ENCODE results near the gene MEIS2.

MEIS2 gene

GRCh38 chr15:37101980-37102304 is 1.6 kb upstream of the MEIS2 start:
- intact Hi-C loops (cut with DNase I) = loop anchor here (1.0 to 10.0 kb wide), 2 partner anchors 219 to 517 kb away; no protein-coding TSS in a partner anchor

DNA sequence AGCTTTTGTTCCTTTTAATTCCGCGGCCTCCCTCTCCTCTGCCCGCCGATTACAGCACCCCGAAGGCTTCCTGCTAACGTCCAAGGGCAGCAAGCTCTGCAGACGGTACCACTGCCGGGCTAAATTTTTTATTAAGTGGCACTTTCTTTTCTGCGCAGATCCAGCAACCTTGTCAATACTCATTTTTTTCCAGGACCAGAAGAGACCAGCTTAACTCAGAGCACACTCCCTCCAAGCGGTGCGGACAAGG is 542 bp upstream of the MEIS2 start:
- no peak for DNase-seq
- intact Hi-C loops (cut with DNase I) = loop anchor here (10.0 kb wide), 1 partner anchor 516 kb away; no protein-coding TSS in a partner anchor

More at GRCh38 chr15:37101980-37102304, 1.6 kb upstream of the MEIS2 start:
- peak in 1 of 10 donors; percentile 69 for DNase-seq

DNA sequence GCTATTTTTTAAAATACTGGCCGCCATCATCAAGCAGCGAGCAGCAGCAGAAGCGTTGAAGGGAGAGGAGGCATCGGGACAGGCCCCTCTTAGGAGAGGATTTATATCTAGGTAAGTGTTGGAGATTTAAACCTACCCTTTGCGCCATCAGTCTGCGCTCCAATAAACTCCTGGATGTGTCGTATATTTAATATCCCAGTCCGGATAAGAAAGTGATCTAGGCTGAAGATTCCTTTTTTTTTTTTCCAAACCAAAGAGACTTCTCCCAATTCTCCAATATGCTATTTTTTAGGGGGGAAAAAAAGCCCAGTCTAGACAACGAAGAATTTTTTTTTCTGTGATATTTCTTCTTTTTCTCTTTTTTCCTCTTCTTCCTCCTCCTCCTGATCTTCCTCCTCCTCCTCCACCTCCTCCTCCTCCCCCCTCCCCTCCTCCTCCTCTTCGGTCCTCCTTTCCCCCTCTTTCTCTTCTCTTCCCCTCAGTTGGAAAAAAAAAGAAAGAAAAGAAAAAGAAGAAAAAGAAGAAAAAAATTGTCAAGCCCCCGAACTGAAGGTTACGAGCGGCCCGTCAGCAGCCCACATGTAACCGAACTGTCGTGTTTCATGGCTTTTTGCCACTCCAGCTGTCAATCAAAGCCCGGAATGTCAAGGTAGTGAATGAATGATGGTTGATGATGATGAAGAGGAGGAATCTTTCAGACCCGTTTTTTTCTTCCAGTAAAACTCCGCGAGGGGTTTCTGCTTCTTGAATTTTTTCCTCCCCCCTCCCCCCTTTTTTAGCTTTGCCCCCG is 835 bp downstream of the MEIS2 start:
- intact Hi-C loops (cut with DNase I) = loop anchor here (10.0 kb wide), 1 partner anchor 515 kb away; no protein-coding TSS in a partner anchor
- no peak for DNase-seq

DNA sequence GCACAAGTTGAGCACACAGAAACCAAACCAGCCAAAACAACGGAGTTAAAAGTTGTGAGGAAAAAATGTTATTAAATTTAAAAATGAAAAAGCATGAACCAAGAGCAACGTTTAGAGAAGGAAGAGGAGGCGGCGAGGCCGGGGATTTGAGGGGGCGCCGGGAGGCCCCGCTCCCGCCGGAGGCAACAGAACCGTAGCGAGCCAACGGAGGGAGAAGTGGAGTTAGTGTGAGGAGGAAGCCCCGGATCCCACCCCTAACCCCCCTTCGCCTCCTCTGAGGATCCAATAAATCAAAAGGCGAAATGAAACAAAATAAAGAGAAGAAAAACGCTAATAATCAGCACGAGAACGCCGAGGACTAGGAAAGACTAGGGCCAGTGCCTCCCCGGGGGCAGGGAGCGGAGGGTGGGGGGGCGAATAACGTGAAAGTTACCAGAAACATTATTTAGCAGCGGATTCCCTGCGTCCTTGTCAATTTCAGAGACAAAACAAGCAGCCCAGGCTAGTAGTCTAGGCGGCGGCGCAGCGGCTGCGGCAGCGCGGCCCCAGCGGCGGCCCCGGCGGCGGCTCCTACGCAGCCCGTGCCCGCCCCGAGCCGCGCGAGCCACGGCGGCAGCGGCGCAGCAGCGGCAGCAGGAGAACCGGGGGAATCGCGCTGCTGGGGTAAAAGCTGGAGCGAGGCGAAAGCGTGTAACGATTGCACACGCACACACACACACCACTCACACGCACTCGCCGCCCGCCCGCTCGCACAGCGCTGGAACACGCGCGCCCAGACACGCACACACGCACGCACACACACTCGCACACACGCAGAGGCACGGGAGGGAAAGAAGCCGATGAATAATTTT is 1.7 kb downstream of the MEIS2 start:
- intact Hi-C loops (cut with DNase I) = no loop called here
- DNase-seq = peak in 4 of 10 donors; percentile 28 to 84 (median 72)

DNA sequence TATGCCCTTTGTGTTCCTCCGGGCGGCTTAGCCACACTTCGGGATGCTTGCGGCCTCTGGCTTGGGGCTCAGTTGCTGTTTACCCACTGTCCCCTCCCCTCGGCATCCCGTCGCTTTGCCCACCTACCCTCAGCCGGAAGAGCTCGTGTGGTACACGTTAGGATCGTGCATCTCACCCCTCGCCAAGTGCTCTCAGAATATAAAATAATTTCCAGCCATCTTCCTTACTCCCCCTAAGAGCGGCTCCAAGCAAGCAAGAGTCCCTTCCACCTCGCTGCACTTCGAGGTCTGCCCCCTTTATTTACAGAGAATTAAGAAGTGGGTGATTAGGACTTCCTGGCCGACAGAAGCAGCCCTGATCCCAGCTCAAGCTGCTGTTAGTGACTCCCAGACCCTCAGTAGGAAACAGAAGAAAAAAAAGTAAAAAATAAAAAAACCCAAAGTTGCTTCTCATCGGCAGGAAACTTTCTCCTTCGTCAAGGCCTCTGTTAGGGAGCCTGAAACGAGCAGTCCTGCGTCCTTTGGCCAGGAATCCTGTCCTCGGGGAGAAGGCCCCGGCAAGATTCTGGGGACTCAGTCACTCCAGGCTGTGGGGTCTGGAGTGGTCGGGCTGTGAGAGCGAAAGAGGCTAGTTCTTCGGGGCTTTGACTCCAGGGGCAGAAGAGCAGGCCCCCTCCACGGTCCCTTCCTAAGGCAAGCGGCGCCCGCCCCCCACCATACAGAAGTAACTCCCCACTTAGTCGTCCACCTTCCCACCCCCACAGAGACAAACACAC is 3.0 kb downstream of the MEIS2 start:
- intact Hi-C loops (cut with DNase I) = no loop called here
- DNase-seq = peak in 1 of 10 donors; percentile 73

- intact Hi-C loops (cut with DNase I) = no loop called here
- peak in 2 of 10 donors; percentile 52 to 83 for DNase-seq
Observed at GRCh38 chr15:37096558-37097143, 3.7 kb downstream of the MEIS2 start.

GRCh38 chr15:37095770-37096557 is 4.4 kb downstream of the MEIS2 start:
- peak in 6 of 10 donors; percentile 24 to 87 (median 66) for DNase-seq
- intact Hi-C loops (cut with DNase I) = no loop called here

GRCh38 chr15:37094915-37095711 is 5.2 kb downstream of the MEIS2 start:
- peak in 4 of 10 donors; percentile 50 to 86 (median 74) for DNase-seq
- intact Hi-C loops (cut with DNase I) = no loop called here

DNA sequence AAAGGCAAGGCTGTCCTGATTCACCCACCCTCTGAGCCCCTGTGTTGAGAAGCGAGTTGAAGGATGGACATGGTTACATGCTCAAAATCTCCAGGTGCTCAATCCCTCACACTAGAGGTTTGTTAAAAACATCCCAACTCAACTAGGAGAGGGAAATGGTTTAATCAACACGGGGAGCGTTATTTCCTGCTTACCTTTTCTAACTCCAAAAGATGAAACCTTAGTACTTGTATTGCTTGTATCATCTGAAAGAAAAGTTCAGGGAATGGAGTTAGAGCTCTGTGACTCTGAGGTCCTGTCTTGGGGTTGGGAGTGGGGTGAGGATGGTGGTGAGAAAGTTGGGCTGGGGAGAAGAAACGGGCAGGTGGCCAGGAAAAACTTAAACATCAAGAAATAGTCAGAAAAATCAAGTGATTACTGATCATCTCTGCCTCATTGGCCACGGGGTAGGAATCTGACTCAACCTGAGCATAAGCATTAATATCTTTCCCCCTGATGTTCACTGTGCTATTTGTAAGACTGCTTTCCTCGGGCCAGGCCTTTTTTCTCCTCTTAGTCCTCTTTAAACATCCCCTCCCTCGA is 5.9 kb downstream of the MEIS2 start:
- no peak for DNase-seq
- intact Hi-C loops (cut with DNase I) = no loop called here

- intact Hi-C loops (cut with DNase I) = no loop called here
- DNase-seq = peak in 1 of 10 donors; percentile 67
Observed at GRCh38 chr15:37093480-37094332, 6.6 kb downstream of the MEIS2 start.

DNA sequence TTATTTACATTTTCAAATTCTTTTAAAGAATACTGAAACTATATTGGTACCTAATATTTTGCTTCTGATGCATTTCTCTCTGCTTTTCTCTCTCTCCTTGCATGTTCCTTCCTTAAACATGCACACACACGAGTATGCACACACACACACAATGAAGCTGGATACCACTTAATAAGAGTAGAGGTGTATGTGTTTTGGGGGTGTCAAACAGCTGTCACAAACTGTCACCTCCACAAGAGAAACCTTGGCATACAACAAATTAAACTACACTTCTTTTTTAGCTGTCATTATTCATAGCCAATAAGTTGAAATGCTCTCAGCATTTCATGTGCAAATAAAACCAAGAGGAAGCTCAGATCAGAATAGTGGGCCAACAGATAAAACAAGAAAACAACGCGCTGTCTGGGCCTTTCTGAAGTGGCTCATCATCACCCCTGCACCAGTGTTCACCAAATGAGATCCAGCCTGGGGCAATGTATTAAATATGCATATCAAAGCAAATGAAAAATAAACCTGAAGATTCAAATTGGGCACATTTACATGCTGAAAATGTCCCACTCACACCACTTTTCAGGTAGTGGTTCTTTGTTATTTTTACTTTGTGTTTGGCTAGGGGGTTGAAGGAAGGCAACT is 9.7 kb downstream of the MEIS2 start:
- no peak for DNase-seq
- intact Hi-C loops (cut with DNase I) = no loop called here

DNA sequence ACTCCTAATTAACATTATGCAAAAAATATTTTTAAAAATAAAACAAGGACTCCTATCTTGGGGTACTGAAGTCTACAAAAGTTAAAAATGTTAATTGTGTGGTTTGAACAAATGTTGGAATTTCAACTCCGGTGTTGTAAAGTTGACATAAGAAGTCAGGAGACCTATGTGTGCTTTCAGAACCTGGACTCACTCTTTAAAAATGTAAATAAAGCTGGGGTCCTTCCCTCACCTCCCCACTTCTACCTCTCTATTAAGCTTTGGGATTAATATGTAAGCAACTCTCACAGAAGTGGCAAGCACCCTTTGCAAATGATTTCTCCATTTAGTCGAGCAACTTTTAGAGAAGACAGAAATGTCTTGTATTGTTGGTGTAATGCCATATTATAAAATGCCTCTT is 11.9 kb downstream of the MEIS2 start:
- DNase-seq = no peak
- intact Hi-C loops (cut with DNase I) = no loop called here

DNA sequence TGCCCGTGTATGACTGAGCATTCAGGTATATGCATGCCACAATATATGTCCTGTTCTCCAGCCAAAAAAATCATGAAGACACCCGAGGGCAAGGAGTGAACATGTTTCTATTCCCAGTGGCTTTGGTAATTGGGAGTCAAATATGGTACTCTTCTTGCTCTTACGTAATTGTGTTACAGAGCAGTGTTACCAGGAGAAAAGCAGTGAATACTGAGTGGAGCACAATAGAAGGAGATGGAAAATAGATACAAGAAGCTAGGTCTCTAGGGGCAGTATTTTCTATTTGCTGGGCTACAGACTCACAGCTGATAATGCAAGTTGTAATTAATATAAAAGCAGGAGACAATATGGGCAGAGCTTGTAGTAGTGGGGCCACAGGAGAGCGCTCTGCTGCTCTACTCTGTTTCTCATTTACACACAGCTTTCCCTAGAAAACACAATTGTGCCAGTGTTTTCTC is 13.2 kb downstream of the MEIS2 start:
- intact Hi-C loops (cut with DNase I) = no loop called here
- DNase-seq = no peak

DNA sequence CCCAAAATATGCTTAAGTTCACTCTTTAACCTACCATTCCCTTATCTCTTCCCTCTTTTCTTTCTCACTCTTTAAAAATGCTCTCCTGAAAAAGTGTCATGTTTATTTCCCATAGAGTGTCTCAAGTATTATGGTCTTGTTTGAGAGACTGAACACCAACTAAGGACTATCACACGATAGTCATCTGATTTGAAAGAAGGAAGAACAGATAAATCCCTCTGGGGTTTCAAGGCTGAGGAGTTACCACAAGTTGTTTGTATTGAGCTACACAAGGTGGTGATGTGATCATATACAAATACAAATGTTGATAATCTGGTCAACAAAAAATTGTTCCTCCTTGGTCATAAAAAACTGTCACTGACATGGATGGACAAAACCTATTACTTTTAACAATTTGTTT is 13.8 kb downstream of the MEIS2 start:
- no peak for DNase-seq
- intact Hi-C loops (cut with DNase I) = no loop called here

- intact Hi-C loops (cut with DNase I) = no loop called here
Observed at GRCh38 chr15:37086120-37086519, 14.2 kb downstream of the MEIS2 start.

GRCh38 chr15:37084602-37085001 is 15.7 kb downstream of the MEIS2 start:
- intact Hi-C loops (cut with DNase I) = no loop called here
- no peak for DNase-seq

More at GRCh38 chr15:37086120-37086519, 14.2 kb downstream of the MEIS2 start:
- no peak for DNase-seq

- intact Hi-C loops (cut with DNase I) = no loop called here
- peak in 1 of 10 donors; percentile 61 for DNase-seq
Observed at GRCh38 chr15:37083610-37084009, 16.7 kb downstream of the MEIS2 start.
